GM12878 (cell line): ENCODE results near the gene TBC1D10B. TPM values are rescaled to one million over a fixed set of nuclear protein-coding genes. Genes with fewer than 3 reads are reported as not detected.

Experiments
- ATAC-seq: fragments of 200-7000 bp; cut with Tn5 transposase; 3 replicates; pipeline ENCODE4 v1.9.1; 2020; ENCODE audit warnings: mild to moderate bottlenecking, moderate library complexity
- BruUV-seq: library from RNA; stranded (reverse); fragments of 400-500 nt; replicated peaks from 2 replicates; lab custom pipeline; 2021; lab: Mats Ljungman, UMichigan
- CTCF ChIA-PET: fragments of 300-600 bp; sonication (Branson Sonifier 250); formaldehyde crosslinking; extraction: SDS; loops from one replicate; lab custom pipeline; 2021; ENCODE audit warnings: inconsistent platforms; lab: Yijun Ruan, JAX
- POLR2A ChIA-PET: fragments of 350-600 bp; formaldehyde crosslinking; extraction: SDS; loops from one replicate; lab custom pipeline; 2021; ENCODE audit warnings: inconsistent platforms; lab: Charles Lee
- RAD21 ChIA-PET: fragments of 300-600 bp; sonication (Branson Sonifier 250); formaldehyde crosslinking; loops from one replicate; lab custom pipeline; 2023; ENCODE audit warnings: antibody characterized with exemption; ENCODE audit not compliant: unreplicated experiment; lab: Charles Lee
- SMC1A ChIA-PET: fragments of 300-600 bp; sonication (Branson Sonifier 250); formaldehyde crosslinking; loops from one replicate; lab custom pipeline; 2023; ENCODE audit not compliant: unreplicated experiment, uncharacterized antibody; lab: Charles Lee
- DNase-seq: peaks from one replicate; pipeline ENCODE4 v3.0.0-alpha.2; 2011; ENCODE audit warnings: low read depth, low spot score
- FAIRE-seq: peaks from 3 replicates; lab custom pipeline; 2011; peaks lifted over from hg19 to GRCh38; lab: Jason Lieb, UNC
- H2AFZ ChIP-seq: 2 replicates; pipeline ENCODE4 v1.6.0; 2011; ENCODE audit warnings: low read depth, low read length, control low read depth; ENCODE audit not compliant: control insufficient read depth
- H3K27ac ChIP-seq: 2 replicates; pipeline ENCODE4 v1.5.1; 2011; ENCODE audit warnings: control low read depth; ENCODE audit not compliant: control insufficient read depth, insufficient read depth
- H3K27me3 ChIP-seq, 2 experiments: replicated peaks in 1 of 2; 2 replicates each; pipeline versions ENCODE4 v1.6.0 to v1.6.1; 2011; ENCODE audit warnings: low read length in 1 of 2; ENCODE audit not compliant: control insufficient read depth in 2 of 2, insufficient read depth in 2 of 2
- H3K36me3 ChIP-seq, 2 experiments: 2 replicates each; pipeline ENCODE4 v1.5.1; 2011; ENCODE audit warnings: low read length in 1 of 2; ENCODE audit not compliant: control insufficient read depth in 2 of 2, insufficient read depth in 2 of 2
- H3K4me1 ChIP-seq: 2 replicates; pipeline ENCODE4 v1.6.1; 2011; ENCODE audit warnings: mild to moderate bottlenecking, low read length, moderate library complexity, mixed read lengths; ENCODE audit not compliant: control insufficient read depth, insufficient read depth
- H3K4me2 ChIP-seq: 2 replicates; pipeline ENCODE4 v1.6.0; 2011; ENCODE audit warnings: control low read depth; ENCODE audit not compliant: control insufficient read depth, insufficient read depth
- H3K4me3 ChIP-seq: fragments of 200-600 bp; sonication (generic); 2 replicates; pipeline ENCODE4 v1.5.1; 2016
- H3K79me2 ChIP-seq: 2 replicates; pipeline ENCODE4 v1.6.0; 2011; ENCODE audit warnings: low read length; ENCODE audit not compliant: control insufficient read depth, insufficient read depth
- H3K9ac ChIP-seq: 2 replicates; pipeline ENCODE4 v1.8.0; 2011; ENCODE audit warnings: low read length, control low read depth, mixed read lengths; ENCODE audit not compliant: control insufficient read depth, insufficient read depth
- H3K9me3 ChIP-seq: replicated peaks from 3 replicates; pipeline ENCODE4 v1.5.1; 2011; ENCODE audit warnings: mild to moderate bottlenecking, low read length; ENCODE audit not compliant: control insufficient read depth, insufficient read depth
- H4K20me1 ChIP-seq: 2 replicates; pipeline ENCODE4 v1.6.0; 2011; ENCODE audit not compliant: control insufficient read depth, insufficient read depth
- LARP7 ChIP-seq: fragments of 450-650 bp; IDR thresholded peaks from 2 replicates; pipeline ENCODE4 v1.6.1; 2017; ENCODE audit warnings: mild to moderate bottlenecking
- SREBF1 ChIP-seq: IDR thresholded peaks from 2 replicates; pipeline ENCODE4 v1.6.1; 2012; ENCODE audit warnings: mild to moderate bottlenecking, low read length
- TCF12 ChIP-seq: IDR thresholded peaks from 2 replicates; pipeline ENCODE4 v1.6.1; 2011; ENCODE audit warnings: low read depth, mild to moderate bottlenecking, low read length
- TCF3 ChIP-seq: IDR thresholded peaks from 2 replicates; pipeline ENCODE4 v1.6.1; 2012; ENCODE audit warnings: low read depth, mild to moderate bottlenecking, low read length, borderline replicate concordance; ENCODE audit not compliant: insufficient read depth
- YY1 ChIP-seq: IDR thresholded peaks from 2 replicates; pipeline ENCODE4 v1.6.1; 2011; ENCODE audit warnings: low read depth, mild to moderate bottlenecking, low read length
- WGBS: methylation state at CpG from one replicate; pipeline ENCODE4 v1.1.6; 2016; ENCODE audit warnings: low lambda C conversion rate; ENCODE audit not compliant: insufficient replicate concordance, insufficient coverage; ENCODE audit errors: missing lambda C conversion rate; 5-methylcytosine and 5-hydroxymethylcytosine counted together
- in situ Hi-C: fragments of 300-500 bp; cut with MboI; formaldehyde crosslinking; loops from 9 replicates; pipeline ENCODE4 v1.14.3; 2018; ENCODE audit warnings: mixed read lengths
- intact Hi-C: fragments of 100-400 bp; cut with micrococcal nuclease; formaldehyde crosslinking; loops from one replicate; pipeline ENCODE4 v1.14.2; 2022; ENCODE audit not compliant: unreplicated experiment
- polyA plus RNA-seq, 11 experiments: library from polyadenylated mRNA; depleted of rRNA in 4 of 11; unstranded in 6 of 11; stranded (reverse) in 5 of 11; fragments of >200 nt; fragmentation: Nextera tagmentation in 4 of 11; fragmentation: Illumina TruSeq in 1 of 11; extraction: Ambion mirVana in 4 of 11; extraction: Trizol in 1 of 11; gene quantifications; 1 replicate in 1 of 11; 2 replicates in 10 of 11; pipeline versions ENCODE4 v1.2.1 to v1.2.3, GENCODE V29; 2011 to 2016; ENCODE audit warnings: inconsistent platforms in 2 of 11, missing spikeins in 2 of 11, low read depth in 1 of 11
- total RNA-seq, 4 experiments: library from RNA; depleted of rRNA in 3 of 4; stranded (reverse); fragments of >200 nt in 3 of 4; fragmentation: Illumina TruSeq in 1 of 4; extraction: Trizol in 1 of 4; gene quantifications; 2 replicates each; pipeline versions ENCODE4 v1.2.1 to v1.2.3, GENCODE V29; 2013 to 2021

The TBC1D10B gene
- total and polyA plus RNA-seq, 10 of the 15 experiments (the other 5 are each of a cell fraction or from before 2014, with no cell fraction given): 2.2 to 51.2 (median 11.6) TPM

GRCh38 chr16:30369091-30369937 is 980 bp downstream of the TBC1D10B start:
- peak overlapping the region; percentile 98 for H3K4me2 ChIP-seq
- under 1% methylated on average over 33 of the region's 45 CpGs for WGBS
- H3K79me2 ChIP-seq: peaks cover 35% of the 10 kb centered on the region
- TF ChIP-seq LARP7: 0 out of 2 replicates have a peak, but pooled peaks have one; percentile 18
- 0 out of 2 replicates have a peak, but pooled peaks have one; percentile 6 for TF ChIP-seq YY1
- TF ChIP-seq TCF3: no peak
- no peak for TF ChIP-seq SREBF1
- no peak for TF ChIP-seq TCF12
- ChIA-PET CTCF (interaction anchor here (0.6 to 9.0 kb wide), 8 partner anchors 13 to 277 kb away, joined by 3 to 70 read pairs (median 4); partner anchors contain the start of gene ZNF771), SMC1A (interaction anchor here (1.1 to 3.5 kb wide), 4 partner anchors 12 to 39 kb away, joined by 4 to 15 read pairs (median 4); partner anchors contain the start of genes CD2BP2 and ZNF771), RAD21 (interaction anchor here (0.6 to 3.8 kb wide), 7 partner anchors 9 to 260 kb away, joined by 3 to 33 read pairs (median 5); partner anchors contain the start of genes CD2BP2, SEPTIN1, ZNF747 and ZNF771), POLR2A (interaction anchor here (0.7 to 2.1 kb wide), 8 partner anchors 9 to 263 kb away, joined by 3 to 8 read pairs (median 4); partner anchors contain the start of gene DCTPP1)
- peaks cover 16% of the 10 kb centered on the region for H3K4me1 ChIP-seq
- peak overlapping the region; percentile 64 for H3K27ac ChIP-seq
- BruUV-seq: no TSS peak
- ATAC-seq (no peak), FAIRE-seq (no peak), DNase-seq (no peak)
- H2AFZ ChIP-seq: no peak overlapping the region
- H4K20me1 ChIP-seq: peaks cover 14% of the 10 kb centered on the region
- peak overlapping the region; percentile 97 for H3K4me3 ChIP-seq
- in situ Hi-C loops (no loop called here), intact Hi-C loops (no loop called here)
- no peaks in the 10 kb centered on the region for H3K9me3 ChIP-seq
- H3K9ac ChIP-seq: peak overlapping the region; percentile 86
- peaks cover 2 to 4% of the 10 kb centered on the region in 2 experiments; a peak in 2 of 4 replicates for H3K36me3 ChIP-seq
- H3K27me3 ChIP-seq: no peaks in the 10 kb centered on the region
